HepG2 (cell line): Measurements from ENCODE around the gene GLS2.

Experiments
- ARHGAP35 ChIP-seq: sonication (generic); formaldehyde crosslinking; IDR thresholded peaks from 2 replicates; pipeline ENCODE4 v1.9.0; 2022; ENCODE audit warnings: mild to moderate bottlenecking, inconsistent platforms, moderate library complexity, missing genetic modification reagents, borderline replicate concordance
- EZH2 ChIP-seq: conservative IDR thresholded peaks from 2 replicates; pipeline ENCODE4 v1.6.1; 2012; ENCODE audit warnings: mild to moderate bottlenecking, low read depth, low read length, moderate library complexity
- NFE2L2 ChIP-seq: fragments of 150-350 bp; IDR thresholded peaks from 2 replicates; pipeline ENCODE4 v1.6.1; 2014; ENCODE audit warnings: low read length
- POLR2AphosphoS5 ChIP-seq: IDR thresholded peaks from 2 replicates; pipeline ENCODE4 v1.6.1; 2012; ENCODE audit warnings: low read depth, low read length
- RFX3 ChIP-seq: IDR thresholded peaks from 2 replicates; pipeline ENCODE4 v1.6.1; 2016; ENCODE audit warnings: missing biosample characterization, missing genetic modification reagents
- TBP ChIP-seq: sonication (generic); formaldehyde crosslinking; IDR thresholded peaks from 2 replicates; pipeline ENCODE4 v1.5.0; 2020; ENCODE audit warnings: missing genetic modification reagents
- ZEB1 ChIP-seq: IDR thresholded peaks from 2 replicates; pipeline ENCODE4 v1.6.1; 2012; ENCODE audit warnings: mild to moderate bottlenecking, low read depth, inconsistent platforms; ENCODE audit not compliant: insufficient replicate concordance
- ZMYM3 ChIP-seq: sonication (generic); formaldehyde crosslinking; IDR thresholded peaks from 2 replicates; pipeline ENCODE4 v1.5.1; 2020; ENCODE audit warnings: mild to moderate bottlenecking, missing genetic modification reagents
- ZNF207 ChIP-seq: fragments of 450-650 bp; IDR thresholded peaks from 2 replicates; pipeline ENCODE4 v1.6.1; 2016; ENCODE audit warnings: antibody characterized with exemption, borderline replicate concordance

GRCh38 chr12:56474389-56474788 is 13.6 kb downstream of the GLS2 start:
- no peak for TF ChIP-seq ZMYM3 (CRISPR knock-in tag)
- no peak for TF ChIP-seq RFX3 (CRISPR knock-in tag)
- no peak for TF ChIP-seq NFE2L2
- no peak for TF ChIP-seq ARHGAP35
- TF ChIP-seq ZEB1: no peak
- no peak for TF ChIP-seq ZNF207
- TF ChIP-seq EZH2: no peak
- no peak for TF ChIP-seq TBP
- no peak for TF ChIP-seq POLR2AphosphoS5
